GM12865 (cell line): ENCODE results near the gene DAB1.

ENCODE experiments used
- DNase-seq: peaks from one replicate; pipeline ENCODE4 v3.0.0; 2010; ENCODE audit warnings: low read depth
- H3K4me3 ChIP-seq: 2 replicates; pipeline ENCODE4 v1.5.1; 2011; ENCODE audit warnings: mild to moderate bottlenecking, low read depth, low read length, control low read depth
- TF ChIP-seq, protein P1 (sequence below): IDR thresholded peaks from 2 replicates; pipeline ENCODE4 v1.5.1; 2011; ENCODE audit warnings: low read length, control low read depth, low read depth, inconsistent platforms; ENCODE audit not compliant: insufficient read depth; ENCODE audit errors: missing control alignments

Gene DAB1

DNA sequence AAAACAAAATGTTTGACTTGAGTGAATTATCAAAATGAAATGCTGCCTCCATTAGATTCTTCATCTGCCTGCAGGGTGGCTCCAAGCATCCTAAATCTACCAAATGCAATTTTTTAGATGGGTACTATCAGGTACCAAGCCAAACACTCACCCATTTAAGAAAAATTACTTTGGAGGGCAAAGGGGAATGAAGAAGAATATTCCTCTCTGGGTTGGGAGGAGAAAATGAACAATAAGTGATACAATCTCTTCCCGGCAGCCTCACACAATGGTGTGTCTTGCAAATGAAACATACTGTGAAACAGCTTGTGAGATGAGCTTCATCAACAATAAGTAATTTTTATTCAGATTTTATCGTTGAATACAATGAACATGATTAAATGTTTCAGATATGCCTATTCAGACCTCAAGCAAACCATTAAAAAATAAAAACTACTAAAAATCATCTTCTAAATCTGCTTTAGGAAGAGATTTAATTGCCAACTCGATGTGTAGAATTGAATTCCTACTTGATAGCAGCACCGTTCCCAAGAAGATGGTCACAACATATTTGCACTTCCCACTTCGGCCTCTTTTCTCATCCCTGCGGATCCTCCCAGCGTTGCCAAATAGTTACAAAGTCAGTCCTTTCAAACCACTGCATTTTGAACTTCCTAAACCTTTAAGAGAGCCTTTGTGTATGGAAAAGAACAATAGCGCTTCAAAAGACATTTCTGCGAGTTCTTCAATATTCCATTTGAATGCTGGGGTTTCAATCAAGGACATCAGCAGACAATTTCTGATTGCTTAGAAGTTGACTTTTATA, 2.7 kb downstream of the DAB1 start:
- TF ChIP-seq, protein P1, sequence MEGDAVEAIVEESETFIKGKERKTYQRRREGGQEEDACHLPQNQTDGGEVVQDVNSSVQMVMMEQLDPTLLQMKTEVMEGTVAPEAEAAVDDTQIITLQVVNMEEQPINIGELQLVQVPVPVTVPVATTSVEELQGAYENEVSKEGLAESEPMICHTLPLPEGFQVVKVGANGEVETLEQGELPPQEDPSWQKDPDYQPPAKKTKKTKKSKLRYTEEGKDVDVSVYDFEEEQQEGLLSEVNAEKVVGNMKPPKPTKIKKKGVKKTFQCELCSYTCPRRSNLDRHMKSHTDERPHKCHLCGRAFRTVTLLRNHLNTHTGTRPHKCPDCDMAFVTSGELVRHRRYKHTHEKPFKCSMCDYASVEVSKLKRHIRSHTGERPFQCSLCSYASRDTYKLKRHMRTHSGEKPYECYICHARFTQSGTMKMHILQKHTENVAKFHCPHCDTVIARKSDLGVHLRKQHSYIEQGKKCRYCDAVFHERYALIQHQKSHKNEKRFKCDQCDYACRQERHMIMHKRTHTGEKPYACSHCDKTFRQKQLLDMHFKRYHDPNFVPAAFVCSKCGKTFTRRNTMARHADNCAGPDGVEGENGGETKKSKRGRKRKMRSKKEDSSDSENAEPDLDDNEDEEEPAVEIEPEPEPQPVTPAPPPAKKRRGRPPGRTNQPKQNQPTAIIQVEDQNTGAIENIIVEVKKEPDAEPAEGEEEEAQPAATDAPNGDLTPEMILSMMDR = no peak

DNA sequence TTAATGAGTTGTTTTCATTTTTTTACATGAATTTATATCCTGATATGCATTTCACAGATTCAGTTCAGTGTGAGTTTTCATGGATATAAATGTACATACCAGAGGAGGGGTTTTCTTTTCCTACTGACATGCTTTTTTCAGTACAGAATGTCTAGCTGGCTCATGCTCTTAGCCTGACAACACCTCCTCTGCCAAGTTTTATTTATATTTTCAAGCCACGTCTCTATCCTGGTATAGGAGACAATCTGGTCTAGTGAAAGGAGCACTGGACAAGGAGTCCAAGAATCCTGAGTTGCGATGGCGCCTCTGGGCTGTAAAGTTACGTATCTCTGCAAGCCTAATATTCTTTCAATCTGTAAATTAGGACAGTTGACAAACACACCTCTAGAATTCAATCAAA, 4.9 kb downstream of the DAB1 start:
- no peak overlapping the region for H3K4me3 ChIP-seq
- DNase-seq = no peak
- TF ChIP-seq, protein P1 = no peak

More for the DNA sequence above, 2.7 kb downstream of the DAB1 start:
- no peak for DNase-seq
- no peak overlapping the region for H3K4me3 ChIP-seq

DNA sequence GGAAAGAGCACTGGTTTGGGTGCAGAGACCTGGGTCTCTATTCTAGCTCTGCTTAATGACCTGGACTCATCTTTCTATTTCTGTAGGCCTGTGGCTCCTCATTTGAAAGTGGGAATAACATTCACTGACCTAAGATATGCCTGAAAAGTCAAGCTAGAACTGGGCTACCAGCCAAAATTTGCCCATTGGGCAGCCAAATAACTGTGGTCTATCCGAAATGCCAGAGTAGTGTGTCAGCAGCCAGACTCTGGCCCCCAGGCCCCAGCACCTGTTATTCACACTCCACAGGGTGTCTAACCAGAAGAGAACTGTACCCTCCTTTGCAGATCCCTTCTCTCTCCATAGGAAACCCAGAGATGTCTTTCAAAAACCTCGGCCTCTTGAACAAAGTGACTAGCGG, 12.6 kb downstream of the DAB1 start:
- DNase-seq = no peak
- TF ChIP-seq, protein P1 = no peak
- no peak overlapping the region for H3K4me3 ChIP-seq

DNA sequence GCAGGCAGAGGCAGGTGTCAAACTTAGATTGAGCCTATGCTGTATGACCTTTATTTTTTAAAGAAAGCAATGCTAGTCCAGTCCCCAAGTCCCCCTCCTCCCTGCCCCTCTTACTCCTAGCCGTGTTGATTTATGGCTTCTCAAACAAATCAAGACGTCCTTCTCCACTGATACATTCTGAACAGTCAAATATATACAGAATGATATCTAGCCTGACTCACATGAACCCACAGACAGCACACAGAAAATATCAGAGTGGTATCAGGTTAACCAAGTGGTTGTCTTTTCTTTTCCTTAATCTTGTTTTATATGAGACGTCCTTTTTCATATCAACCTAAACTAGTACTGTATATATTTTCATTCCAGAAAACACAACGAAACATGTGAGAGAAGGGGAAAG, 13.4 kb downstream of the DAB1 start:
- no peak overlapping the region for H3K4me3 ChIP-seq
- TF ChIP-seq, protein P1 = no peak
- DNase-seq = no peak

DNA sequence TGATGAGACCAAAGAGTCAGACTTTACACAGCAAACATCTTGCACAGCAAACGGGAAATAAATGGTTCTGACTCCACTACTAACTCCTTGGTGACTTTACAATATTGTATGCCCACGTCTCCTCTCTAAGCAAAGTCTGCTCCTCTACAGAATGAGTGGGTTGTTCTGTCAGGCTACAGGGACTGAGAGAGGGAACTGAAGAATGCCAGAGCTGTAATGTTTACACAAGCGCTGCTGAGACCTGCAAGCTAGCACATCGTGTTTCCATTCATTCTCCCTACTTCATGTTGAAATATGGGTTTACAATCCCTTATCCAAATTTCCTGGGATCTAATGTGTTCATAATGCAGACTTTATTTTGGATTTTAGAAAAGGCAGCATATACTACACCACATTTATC, 15.9 kb downstream of the DAB1 start:
- H3K4me3 ChIP-seq = no peak overlapping the region

DNA sequence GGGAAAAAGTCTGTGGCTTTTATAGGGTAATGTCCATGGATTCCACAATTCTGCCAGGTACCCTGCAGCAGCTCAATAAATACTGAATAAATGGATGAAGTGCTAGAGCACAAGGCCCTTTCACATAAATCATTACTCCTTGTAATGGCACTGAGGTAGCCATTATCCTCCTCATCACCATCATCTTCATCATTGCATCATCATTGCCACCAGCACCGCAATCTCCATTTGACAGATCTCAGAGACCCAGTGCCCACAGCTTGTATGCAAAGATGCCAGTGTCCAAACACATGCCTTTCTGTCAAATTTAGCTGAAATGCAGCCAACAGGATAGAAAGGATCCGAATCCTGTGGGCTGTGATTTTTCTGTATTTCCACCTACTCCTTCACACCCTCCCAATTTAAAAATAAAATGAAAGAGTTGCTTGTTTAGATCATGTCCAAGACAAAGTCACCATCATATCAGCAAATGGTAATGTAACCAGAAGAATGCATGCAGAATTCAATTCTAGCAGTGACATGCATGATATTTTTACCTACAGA, 17.4 kb downstream of the DAB1 start:
- no peak overlapping the region for H3K4me3 ChIP-seq
- TF ChIP-seq, protein P1 = no peak
- no peak for DNase-seq

More for the DNA sequence above, 15.9 kb downstream of the DAB1 start:
- DNase-seq = no peak
- TF ChIP-seq, protein P1 = no peak
